Muscle of back (tissue), 11 donors: ENCODE measurements around the gene MEIKIN. TPM values are rescaled to one million over a fixed set of nuclear protein-coding genes. Genes with fewer than 3 reads are reported as not detected.
"Not testable (repeated sequence)": the region's sequence is repeated elsewhere in the genome, so short reads cannot be mapped to it uniquely, and the experiment has no call there.

ENCODE experiments used
- DNase-seq, 3 donors: peaks; one replicate each; pipeline versions ENCODE4 v3.0.0 to v3.0.0-alpha.2; 2013
- polyA plus RNA-seq, 10 donors: library from polyadenylated mRNA; unstranded; fragments of 120-200 nt; gene quantifications; one replicate each; pipeline ENCODE4 v1.2.1, GENCODE V29; 2013; ENCODE audit not compliant: insufficient read length in 10 of 10

The MEIKIN gene
- polyA plus RNA-seq, 10 donors, result 0.23 TPM; not detected in 9

DNA sequence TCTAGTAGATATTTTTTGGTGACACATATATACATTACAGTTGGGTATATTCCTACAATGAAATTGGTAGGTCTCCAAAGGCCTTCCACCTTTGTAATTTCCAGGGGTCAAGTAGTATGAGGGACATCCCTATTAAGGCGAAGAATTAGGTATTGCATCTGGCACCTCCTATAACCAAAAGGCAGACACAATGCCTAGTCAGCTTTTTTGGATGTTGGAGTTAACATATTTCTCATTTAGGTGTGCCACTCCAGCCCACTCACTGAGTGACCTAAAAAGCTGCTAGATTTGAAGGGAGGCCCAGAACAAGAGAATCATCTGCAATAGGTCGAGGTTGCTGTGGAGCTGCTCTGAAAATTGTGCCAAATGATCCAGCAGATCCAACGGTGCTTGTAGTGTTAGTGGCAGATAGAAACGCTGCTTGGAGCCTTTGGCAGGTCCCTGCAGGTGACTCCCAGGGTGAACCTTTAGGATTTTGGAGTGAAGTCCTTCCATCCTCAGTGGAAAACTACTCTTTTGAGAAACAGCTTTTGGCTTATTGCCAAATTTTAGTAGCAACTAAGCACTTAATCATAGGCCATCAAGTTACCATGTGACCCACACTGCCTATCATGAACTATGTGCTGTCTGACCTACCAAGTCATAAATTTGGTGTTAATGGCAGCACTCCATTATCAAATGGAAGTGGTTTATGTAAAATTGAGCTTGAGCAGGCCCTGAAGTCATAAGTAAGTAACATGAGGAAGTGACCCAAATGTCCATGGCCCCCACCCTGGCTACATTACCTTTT lies 132.9 kb downstream of the MEIKIN start:
- DNase-seq, result no peak

DNA sequence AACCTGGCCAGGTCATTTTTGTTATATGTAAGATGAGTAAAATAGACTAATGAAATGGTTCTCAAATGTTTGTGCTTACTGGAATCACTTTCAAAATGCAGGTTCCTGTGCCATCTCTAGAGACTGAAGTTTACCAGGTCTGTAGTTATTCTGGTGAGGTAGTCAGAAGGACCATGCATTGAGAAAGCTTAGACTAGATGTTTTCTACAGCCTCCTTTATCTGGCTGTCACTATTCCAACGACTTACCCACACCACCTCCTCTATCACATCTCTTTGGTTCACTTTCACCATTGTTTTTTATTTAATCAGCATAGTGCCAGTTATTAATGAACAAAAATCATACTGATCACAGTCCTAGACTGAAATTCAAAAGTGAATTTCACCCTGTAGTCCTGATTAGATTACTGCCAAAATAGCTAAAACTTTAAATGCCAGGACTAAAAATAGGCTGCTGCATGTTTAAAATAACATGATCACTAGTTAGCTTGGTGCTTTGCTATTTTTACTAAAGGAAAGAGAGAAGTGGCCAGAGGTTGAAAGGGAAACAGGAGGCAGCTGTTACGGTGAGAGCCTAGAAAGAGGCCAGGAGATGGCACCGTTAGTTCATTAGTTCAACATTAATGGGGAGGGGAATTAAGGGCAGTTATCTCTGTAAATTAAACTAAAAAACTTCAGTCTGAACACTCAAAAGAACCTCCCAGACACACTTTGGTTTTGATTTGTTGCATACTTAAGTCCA lies 134.8 kb downstream of the MEIKIN start:
- DNase-seq, result no peak

DNA sequence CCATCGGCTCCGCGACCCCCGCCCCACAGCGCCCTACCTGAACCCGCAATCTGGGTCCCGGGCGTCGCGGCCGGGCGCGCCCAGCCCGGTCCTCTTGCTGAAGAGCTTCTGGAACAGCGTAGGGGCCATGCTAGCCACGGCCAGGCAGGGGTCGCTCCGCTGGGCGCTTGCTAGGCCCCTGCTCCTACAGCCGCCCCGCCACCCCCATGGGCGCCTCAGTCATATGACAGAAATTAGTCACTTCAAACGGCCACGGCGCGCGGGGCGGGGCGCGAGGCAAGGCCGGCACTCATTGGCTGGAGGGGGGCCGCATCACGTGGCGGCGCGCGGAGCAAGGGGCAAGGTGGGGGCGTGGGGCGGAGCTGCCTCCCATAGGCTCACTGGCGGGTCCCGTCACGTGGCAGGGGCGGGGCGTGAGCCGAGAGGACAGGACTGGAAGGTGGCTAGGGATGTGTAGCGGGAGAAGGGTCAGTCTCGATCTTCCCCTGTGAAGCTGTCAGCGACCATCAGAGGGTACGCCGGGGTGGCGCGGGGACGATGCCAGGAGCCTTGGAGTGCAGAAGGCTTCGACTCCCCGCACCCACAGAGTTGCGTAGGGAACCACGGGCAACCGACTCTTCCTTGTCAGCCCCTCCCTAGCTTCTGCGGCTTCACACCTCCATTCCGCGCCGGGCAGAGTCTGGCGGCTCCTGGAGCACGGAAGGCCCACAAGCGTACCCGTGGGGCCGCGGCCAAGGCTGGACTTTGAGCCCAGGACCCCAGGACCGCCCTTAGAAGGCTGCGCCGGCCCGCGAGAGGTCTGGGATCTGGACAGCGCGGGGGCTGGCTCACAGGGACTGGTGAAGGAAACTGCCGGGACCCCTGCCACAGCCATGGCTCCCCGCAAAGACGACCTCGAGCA lies 148.4 kb downstream of the MEIKIN start, which contains the start of gene FNIP1:
FNIP1 (minus strand) TSS at position 225 of the 901 bp plus-strand sequence; CDS start at position 129, 96 bp downstream.
- peak; percentile 97 to 99 (median 98) for DNase-seq

DNA sequence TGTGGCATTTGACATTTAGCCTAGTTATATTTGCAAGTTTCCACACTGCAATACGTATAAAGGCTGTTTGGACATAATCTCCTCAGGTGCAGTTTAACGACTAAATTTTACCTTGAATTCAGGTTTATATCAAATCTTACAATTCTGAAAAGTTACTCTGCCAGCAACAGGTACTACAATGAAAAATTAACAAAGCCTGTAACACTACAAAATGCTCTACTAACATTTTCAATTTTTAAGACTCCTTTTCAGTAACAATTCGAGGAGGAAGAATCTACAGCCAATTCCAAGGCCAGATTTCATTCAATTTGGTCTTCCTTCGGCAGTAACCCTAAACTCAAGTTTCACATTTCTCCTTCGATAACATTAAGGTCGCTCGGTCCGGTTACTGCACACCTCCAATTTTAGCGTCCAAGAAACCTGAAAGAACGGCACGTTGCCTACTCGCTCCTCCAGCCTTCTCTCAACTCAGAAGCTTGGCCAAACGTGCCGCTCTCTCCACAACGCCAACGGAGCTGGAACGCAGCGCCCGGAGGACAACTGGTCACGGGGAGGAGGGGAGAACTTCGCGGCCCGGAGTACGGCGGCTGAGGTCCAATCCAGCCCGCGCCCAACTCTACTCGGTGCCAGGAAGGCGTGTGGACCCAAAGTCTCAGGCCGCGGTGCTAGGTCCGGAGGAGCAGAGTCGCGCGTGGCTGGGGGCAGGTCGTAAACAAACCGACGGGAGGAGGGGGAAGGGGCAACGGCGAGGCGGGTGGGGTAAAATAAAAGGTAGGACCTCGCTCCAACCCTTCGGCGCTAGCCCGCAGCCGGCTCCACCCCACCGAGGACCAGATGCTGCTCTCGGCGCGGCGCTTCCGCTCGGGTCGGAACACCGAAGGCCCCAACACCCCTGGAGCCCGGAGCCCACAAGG lies 149.3 kb downstream of the MEIKIN start:
- peak; percentile 48 to 86 (median 64) for DNase-seq

DNA sequence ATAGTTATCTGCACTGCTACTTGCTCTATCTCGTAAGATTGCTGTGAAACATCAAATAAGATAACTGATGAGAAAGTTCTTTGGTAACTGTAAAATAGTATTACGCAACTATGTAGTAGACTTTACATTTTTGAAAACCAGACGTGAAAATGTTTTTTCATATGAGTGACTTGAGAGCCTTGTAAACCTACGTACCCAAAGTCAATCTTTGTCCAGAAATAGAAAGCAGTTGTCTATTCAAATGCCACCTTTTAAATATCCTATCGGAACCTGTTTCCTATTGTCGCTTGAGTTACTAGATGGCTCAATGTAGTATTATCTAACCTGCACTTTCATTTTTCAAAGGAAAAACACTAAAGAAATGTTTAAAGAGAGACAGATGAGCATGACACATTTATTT lies 150.2 kb downstream of the MEIKIN start:
- peak in 1 of 3 donors; percentile 4 for DNase-seq

DNA sequence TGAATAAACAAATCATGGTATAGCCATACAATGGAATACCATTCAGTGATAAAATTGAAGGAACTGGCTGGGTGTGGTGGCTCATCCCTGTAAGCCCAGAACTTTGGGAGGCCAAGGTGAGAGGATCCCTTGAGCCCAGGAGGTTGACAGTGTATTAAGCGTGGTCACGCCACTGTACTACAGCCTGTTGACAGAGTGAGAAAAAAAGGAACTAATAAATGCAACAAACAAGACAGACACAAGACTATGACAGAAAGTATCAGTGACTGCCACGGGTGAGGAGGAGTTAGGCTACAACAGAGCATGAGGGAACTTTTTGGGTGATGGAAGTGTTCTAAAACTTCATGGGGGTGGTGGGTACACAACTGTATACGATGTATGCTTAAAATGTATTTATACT lies 150.9 kb downstream of the MEIKIN start:
- peak in 1 of 3 donors; percentile 12 for DNase-seq

DNA sequence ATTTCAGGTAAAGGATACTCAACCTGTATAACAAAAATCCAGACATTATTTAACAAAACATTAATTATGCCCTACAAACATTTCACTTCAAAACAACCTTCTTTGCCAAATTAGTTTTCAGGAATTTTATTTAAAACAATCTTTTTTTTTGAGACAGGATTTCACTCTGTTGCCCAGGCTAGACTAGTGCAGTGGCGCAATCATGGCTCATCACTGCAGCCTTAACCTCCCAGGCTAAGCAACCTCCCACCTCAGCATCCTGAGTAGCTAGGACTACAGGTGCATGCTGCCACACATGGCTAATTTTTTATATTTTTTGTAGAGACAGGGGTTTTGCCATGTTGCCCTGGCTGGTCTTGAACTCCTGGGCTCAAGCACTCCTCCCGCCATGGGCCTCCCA lies 152.6 kb downstream of the MEIKIN start:
- no peak for DNase-seq

DNA sequence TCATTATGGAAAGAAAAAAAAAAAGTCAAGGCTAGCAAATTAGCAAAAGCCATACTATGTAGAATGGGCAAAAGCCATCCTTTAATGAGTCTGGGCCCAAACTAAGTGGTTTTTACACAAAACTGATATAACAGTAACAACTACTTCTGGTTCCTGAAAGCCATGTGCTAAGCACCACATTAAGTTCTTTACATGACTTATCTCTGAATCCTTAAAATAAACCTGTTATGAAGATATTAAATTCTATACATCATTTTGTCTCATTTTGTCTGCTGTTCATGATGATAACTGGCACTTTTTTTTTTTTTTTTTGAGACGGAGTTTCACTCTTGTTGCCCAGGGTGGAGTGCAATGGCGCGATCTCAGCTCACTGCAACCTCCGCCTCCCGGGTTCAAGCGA lies 153.6 kb downstream of the MEIKIN start:
- DNase-seq, result no peak

DNA sequence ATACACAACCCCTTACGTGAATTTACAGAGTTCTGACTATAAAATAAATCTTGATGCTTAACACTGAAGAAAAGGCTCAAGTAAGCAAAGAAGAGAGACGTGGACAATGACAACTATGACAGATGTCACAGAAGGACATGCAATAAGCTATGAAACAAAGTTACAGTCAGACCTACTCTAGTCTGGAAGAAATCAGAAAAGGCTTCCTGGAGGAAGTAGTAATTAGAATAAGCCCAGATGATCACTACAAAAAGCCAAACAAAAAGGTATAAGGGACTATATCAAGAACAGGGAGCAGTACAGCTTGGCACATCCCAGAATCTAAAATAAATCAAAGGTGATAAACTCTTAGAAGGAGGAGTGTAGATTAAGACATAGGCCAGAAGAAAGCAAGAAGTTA lies 154.9 kb downstream of the MEIKIN start:
- DNase-seq, result no peak

DNA sequence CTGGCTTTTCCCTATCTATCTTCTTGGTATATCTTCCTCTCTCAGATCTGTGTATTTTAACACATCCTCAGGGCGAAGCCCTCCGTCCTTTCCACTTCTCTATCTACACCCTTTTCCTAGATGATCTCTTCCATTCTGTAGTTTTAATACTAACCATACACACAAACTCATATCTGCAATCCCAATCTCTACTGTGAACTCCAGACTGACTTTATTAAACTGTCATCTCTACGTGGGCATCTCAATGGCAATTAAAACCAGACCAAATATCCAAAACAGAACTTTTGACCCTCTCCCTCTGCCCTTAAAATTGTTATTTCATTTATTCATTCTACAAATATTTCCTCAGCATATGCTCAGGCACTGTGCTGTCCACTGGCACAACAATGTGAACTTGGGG lies 155.7 kb downstream of the MEIKIN start:
- no peak for DNase-seq

DNA sequence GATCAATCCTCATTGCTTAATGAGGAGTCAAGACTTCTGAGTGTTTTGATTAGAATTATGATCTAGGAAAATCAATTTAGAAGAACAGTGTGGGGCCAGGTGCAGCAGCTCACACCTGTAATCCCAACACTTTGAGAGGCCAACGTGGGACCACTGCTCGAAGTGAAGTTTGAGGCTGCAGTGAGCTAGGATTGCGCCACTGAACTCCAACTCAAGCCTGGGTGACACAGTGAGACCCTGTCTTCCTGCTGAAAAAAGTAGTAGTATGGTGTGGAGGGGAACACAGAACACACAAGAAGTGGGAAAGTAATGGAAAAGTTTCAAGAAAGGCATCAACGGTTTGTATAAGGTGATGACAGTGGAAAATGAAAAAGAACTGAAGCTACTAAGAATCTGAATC lies 157.7 kb downstream of the MEIKIN start:
- DNase-seq, result no peak

DNA sequence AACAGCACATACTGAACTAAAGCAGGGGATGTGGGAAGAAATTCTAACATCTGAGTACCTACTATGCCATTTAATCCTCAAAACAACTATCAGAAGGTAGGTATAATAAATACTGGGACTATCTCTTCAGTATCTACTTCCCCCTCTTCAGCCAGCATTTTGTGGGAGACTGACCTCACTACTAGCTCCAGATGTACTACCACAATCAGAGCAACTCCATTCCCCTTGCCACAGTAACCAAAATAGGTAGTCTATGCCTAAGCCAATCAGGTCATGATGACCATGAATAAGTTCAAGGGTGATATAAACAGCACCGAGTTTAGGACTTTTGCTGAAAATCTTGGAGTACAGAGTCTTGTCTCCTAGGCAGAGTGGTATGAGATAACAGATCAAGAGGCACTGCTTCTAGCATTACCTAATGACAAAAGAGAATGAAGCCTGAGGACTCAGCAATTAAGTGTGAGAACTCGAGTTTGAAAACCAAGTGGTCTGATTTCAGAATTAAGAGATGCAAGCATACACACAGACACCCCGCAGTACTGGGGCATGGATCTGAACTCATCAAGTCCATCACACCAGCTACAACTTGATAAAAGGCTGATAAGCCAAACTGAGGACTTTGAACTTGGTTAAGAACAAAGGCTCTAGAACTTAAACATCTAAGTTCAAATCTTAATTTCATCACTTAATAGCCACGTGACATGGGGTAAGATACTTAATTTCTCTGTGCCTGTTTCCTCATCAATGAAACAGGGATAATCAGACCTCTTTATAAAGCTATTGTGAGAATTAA lies 158.4 kb downstream of the MEIKIN start:
- no peak for DNase-seq

DNA sequence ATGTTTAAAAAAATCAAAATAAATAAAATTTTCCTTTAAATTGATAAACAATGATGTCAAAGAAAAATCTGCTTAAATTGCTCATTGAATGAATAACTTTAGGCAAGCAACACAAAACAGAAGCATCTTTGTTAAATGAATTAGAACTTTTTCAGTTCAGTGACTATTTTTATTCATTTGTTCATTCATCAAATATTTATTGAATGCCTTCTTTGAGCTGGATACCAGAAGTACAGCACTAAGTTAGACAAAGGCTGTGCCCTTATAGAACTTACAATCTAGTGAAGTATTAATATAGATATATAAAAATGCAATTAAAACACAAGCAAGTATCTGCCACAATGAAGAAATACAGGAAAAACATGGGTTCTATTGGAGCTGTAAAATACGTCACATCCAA lies 159.4 kb downstream of the MEIKIN start:
- DNase-seq, result no peak

DNA sequence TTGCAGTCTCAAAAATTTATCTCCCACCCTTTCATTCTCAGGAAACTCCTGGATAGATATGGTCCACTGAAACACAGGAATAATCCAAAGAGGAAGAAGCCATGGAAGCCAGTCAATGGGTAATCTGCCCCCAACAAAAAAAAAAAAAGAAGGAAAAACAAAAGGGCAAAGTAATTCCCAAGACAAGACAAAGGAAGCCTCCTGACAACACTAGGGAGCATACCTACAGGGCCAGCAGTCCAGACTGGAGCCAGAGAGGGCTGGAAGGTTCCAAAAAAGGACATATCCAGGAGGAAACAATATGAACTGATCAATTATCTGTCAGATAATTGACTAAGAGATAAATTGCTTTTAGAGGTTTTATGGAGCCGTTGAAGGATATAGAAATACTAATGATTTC lies 161.6 kb downstream of the MEIKIN start:
- no peak for DNase-seq

DNA sequence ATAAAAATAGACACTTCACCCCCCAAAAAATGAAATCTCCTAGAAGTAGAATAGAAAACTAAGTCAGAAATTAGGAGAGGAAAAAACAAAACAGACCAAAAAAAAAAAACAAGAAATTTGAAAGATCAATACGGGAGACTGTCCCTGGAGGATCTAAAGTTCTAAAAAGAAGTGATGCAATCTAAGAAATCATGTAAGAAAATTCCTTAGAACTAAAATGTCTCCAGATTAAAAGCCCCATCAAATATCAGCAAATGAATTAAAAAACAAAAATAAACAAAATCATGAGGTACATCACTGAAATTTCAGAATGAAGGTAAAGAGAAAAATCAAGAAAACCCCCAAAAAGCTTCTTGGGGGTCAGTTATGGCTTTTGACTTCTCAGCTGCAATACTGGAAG lies 162.1 kb downstream of the MEIKIN start:
- DNase-seq, result no peak

DNA sequence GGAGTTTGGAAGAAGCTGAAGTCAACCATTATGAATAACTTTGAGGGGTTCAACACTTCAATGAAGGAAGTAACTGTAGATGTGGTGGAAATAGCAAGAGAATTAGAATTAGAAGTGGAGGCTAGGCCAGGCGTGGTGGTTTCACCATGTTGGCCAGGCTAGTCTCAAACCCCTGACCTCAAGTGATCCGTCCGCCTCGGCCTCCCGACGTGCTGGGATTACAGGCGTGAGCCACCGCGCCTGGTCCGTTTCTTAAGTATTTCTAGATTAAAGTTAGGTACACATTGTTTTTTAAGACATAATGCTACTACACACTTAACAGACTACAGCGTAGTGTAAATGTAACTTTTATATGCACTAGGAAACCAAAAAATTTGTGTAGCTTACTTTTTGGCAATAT lies 162.7 kb downstream of the MEIKIN start:
- no peak for DNase-seq

DNA sequence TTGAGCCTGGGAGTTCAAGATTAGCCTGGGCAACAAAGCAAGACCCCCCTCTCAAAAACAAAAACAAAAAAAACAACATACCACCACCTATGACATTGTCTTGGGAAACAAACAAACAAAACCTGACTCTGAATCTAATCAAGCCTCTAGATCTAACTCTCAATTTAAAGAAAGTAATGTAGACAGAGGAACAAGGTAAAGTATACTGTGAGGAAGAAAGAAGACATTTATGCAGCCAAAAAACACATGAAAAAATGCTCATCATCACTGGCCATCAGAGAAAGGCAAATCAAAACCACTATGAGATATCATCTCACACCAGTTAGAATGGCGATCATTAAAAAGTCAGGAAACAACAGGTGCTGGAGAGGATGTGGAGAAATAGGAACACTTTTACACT lies 167.3 kb downstream of the MEIKIN start:
- not testable (repeated sequence) for DNase-seq

DNA sequence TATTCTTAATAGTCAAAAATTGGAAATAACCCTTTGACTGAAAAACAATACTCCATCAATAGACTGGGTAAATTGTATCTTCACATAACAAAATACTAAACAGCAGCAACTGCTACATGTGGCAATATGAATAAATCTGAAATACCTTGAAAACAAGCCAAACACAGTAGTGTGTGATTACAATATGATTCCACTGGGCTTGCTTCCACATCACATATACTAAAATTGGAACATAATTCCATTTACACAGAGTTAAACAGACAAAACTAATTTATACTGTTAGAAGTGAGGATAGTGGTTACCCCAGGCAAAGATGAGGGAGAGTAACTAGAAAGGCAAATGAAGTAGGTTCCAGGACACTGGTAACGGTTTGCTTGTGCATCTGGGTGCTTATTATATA lies 169.0 kb downstream of the MEIKIN start:
- DNase-seq, result peak in 2 of 3 donors; percentile 16 to 43

DNA sequence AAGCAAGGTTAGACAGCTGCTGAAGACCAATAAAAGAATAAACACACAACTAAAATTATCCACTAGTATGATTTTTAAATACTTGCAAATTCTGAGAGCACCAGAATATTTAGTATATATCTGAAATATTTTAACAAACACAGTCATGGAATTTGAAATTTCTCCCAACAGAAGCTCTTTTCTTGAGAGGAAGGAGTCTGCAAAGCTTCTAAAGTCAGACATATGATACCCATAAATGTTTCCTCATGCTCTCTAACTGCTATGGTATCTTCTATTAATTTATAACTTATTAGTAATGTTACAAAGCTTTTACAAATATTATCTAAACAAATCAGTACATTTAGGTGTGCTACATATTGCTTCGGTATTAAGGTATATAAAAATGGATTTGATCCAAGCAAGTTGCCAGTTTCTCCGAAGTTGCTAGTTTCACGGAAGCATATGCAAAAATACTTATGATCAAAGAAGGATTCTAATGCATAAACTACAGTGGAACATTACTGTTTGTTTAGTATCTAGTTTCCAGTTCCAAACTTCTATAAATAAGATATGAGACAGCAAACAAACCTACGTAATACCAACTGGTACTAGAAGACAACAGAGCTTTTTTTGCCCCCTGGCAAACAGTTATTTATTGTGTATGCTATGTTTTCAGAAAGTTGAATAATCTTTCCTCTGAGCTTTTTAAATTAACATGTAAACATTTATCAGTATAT lies 170.7 kb downstream of the MEIKIN start:
- DNase-seq, result no peak
